ENCODE results near the gene ZNF688. TPM values are rescaled to one million over a fixed set of nuclear protein-coding genes. Genes with fewer than 3 reads are reported as not detected.

The ZNF688 gene
- total and polyA plus RNA-seq, 4 donors, result 8.6 to 23.3 (median 16.5) TPM

- Histone ChIP-seq H3K9me3 (ENCODE audit: control insufficient read depth in 4 of 4, insufficient read depth in 3 of 4, low read length in 3 of 4) (no peaks in the 10 kb centered on the region), H3K9ac (ENCODE audit: insufficient read depth in 1 of 2, low read length in 2 of 2) (peak within 1 kb of the TSS; percentile 56 to 95), H3K27ac (ENCODE audit: low read depth in 1 of 2, low read length in 1 of 2) (peak within 1 kb of the TSS; percentile 99 to 100), H3K27me3 (ENCODE audit: control insufficient read depth in 3 of 3, insufficient read depth in 3 of 3, low read length in 2 of 3) (no peaks in the 10 kb centered on the region), H3K4me1 (ENCODE audit: control insufficient read depth in 5 of 5, insufficient read depth in 5 of 5, low read length in 5 of 5) (peaks cover 0 to 17% (median 7%) of the 10 kb centered on the region in 5 donors), H3K36me3 (ENCODE audit: control insufficient read depth in 4 of 4, insufficient read depth in 4 of 4, low read length in 4 of 4) (peaks cover 0 to 8% (median 5%) of the 10 kb centered on the region in 4 donors), H3K4me3 (peak within 1 kb of the TSS; percentile 83)
- no peak for TF ChIP-seq CTCF (IDR thresholded peaks at IDR 0.05; ENCODE audit: control extremely low read depth, extremely low read depth)
- 0 to 2% methylated on average over 52 to 73 of the region's 73 CpGs for WGBS, 2 donors
- peak in 2 of 3 donors; percentile 23 to 29 for DNase-seq
- ATAC-seq (ENCODE audit: insufficient read depth, low FRiP score), result peak; percentile 49
These were observed 45.2 kb downstream of the ZNF688 start, which contains the start of gene ZNF768 for GRCh38 chr16:30526137-30526822. TSS of gene ZNF768 (minus strand) at chr16:30526566. CDS start at chr16:30526413, 153 bp downstream.

- WGBS, 2 donors, result 51 to 53% methylated on average over 4 of the region's 4 CpGs
- DNase-seq (no peak), ATAC-seq (ENCODE audit: insufficient read depth, low FRiP score) (no peak)
- Histone ChIP-seq H3K27me3 (ENCODE audit: control insufficient read depth in 3 of 3, insufficient read depth in 3 of 3, low read length in 2 of 3) (no peaks in the 10 kb centered on the region), H3K4me3 (no peak overlapping the region), H3K36me3 (ENCODE audit: control insufficient read depth in 4 of 4, insufficient read depth in 4 of 4, low read length in 4 of 4) (peaks cover 0 to 8% (median 3%) of the 10 kb centered on the region in 4 donors), H3K9me3 (ENCODE audit: control insufficient read depth in 4 of 4, insufficient read depth in 3 of 4, low read length in 3 of 4) (no peaks in the 10 kb centered on the region), H3K9ac (ENCODE audit: insufficient read depth in 1 of 2, low read length in 2 of 2) (peak overlapping the region in 1 of 2 donors; percentile 56), H3K4me1 (ENCODE audit: control insufficient read depth in 5 of 5, insufficient read depth in 5 of 5, low read length in 5 of 5) (peaks cover 0 to 17% (median 7%) of the 10 kb centered on the region in 5 donors), H3K27ac (ENCODE audit: low read depth in 1 of 2, low read length in 1 of 2) (peak overlapping the region; percentile 85 to 100)
- TF ChIP-seq CTCF (IDR thresholded peaks at IDR 0.05; ENCODE audit: control extremely low read depth, extremely low read depth), result no peak
These were observed 45.7 kb downstream of the ZNF688 start for GRCh38 chr16:30525844-30526136.

GRCh38 chr16:30524575-30525568, 46.6 kb downstream of the ZNF688 start:
- no peaks in the 10 kb centered on the region for H3K9me3 ChIP-seq (ENCODE audit: control insufficient read depth in 4 of 4, insufficient read depth in 3 of 4, low read length in 3 of 4)
- H3K9ac ChIP-seq (ENCODE audit: insufficient read depth in 1 of 2, low read length in 2 of 2), result no peak overlapping the region
- H3K36me3 ChIP-seq (ENCODE audit: control insufficient read depth in 4 of 4, insufficient read depth in 4 of 4, low read length in 4 of 4), result peaks cover 0 to 8% (median 3%) of the 10 kb centered on the region in 4 donors
- ATAC-seq (ENCODE audit: insufficient read depth, low FRiP score), result no peak
- no peak overlapping the region for H3K27ac ChIP-seq (ENCODE audit: low read depth in 1 of 2, low read length in 1 of 2)
- no peak for DNase-seq
- no peaks in the 10 kb centered on the region for H3K27me3 ChIP-seq (ENCODE audit: control insufficient read depth in 3 of 3, insufficient read depth in 3 of 3, low read length in 2 of 3)
- H3K4me1 ChIP-seq (ENCODE audit: control insufficient read depth in 5 of 5, insufficient read depth in 5 of 5, low read length in 5 of 5), result peaks cover 0 to 17% (median 7%) of the 10 kb centered on the region in 5 donors
- H3K4me3 ChIP-seq, result no peak overlapping the region
- WGBS, 2 donors, result 95 to 96% methylated on average over 60 of the region's 60 CpGs
- no peak for TF ChIP-seq CTCF (IDR thresholded peaks at IDR 0.05; ENCODE audit: control extremely low read depth, extremely low read depth)

All from lung (tissue), 12 donors.